HepG2 (cell line): ENCODE measurements around the gene CRTAC1. TPM values are rescaled to one million over a fixed set of nuclear protein-coding genes. Genes with fewer than 3 reads are reported as not detected.
A peak's percentile ranks its signal among the peaks of the same experiment; 100 is the strongest.

Experiments used
- ASH2L ChIP-seq: fragments of 300-600, 200-600 bp; sonication (generic); IDR thresholded peaks from 2 replicates; pipeline ENCODE4 v1.7.0; 2017; ENCODE audit warnings: low read depth, mild to moderate bottlenecking, moderate library complexity, mixed read lengths, low read length; ENCODE audit not compliant: insufficient read length
- BCL3 ChIP-seq: sonication (generic); formaldehyde crosslinking; IDR thresholded peaks from 2 replicates; pipeline ENCODE4 v1.5.1; 2020; ENCODE audit warnings: mild to moderate bottlenecking, missing genetic modification reagents, moderate library complexity
- BRCA1 ChIP-seq: sonication (generic); formaldehyde crosslinking; IDR thresholded peaks from 2 replicates; pipeline ENCODE4 v1.4.0; 2020; ENCODE audit warnings: missing genetic modification reagents
- CREB3 ChIP-seq: sonication (generic); formaldehyde crosslinking; IDR thresholded peaks from 2 replicates; pipeline ENCODE4 v1.5.0; 2020; ENCODE audit warnings: missing genetic modification reagents
- DR1 ChIP-seq: sonication (generic); formaldehyde crosslinking; IDR thresholded peaks from 2 replicates; pipeline ENCODE4 v1.8.0; 2021; ENCODE audit warnings: mild to moderate bottlenecking, missing genetic modification reagents, inconsistent platforms
- DRAP1 ChIP-seq: IDR thresholded peaks from 2 replicates; pipeline ENCODE4 v1.6.1; 2016; ENCODE audit warnings: missing genetic modification reagents, missing compliant biosample characterization
- ETV6 ChIP-seq: sonication (generic); formaldehyde crosslinking; conservative IDR thresholded peaks from 2 replicates; pipeline ENCODE4 v1.4.0; 2020; ENCODE audit warnings: missing genetic modification reagents
- KMT2B ChIP-seq: IDR thresholded peaks from 2 replicates; pipeline ENCODE4 v1.6.1; 2016; ENCODE audit warnings: missing genetic modification reagents, missing compliant biosample characterization
- NFATC3 ChIP-seq: sonication (generic); formaldehyde crosslinking; IDR thresholded peaks from 2 replicates; pipeline ENCODE4 v1.5.1; 2020; ENCODE audit warnings: mild to moderate bottlenecking, missing genetic modification reagents
- NFRKB ChIP-seq: fragments of 450-650 bp; IDR thresholded peaks from 2 replicates; pipeline ENCODE4 v1.6.1; 2017
- PAF1 ChIP-seq: IDR thresholded peaks from 2 replicates; pipeline ENCODE4 v1.6.1; 2016; ENCODE audit warnings: missing genetic modification reagents, missing compliant biosample characterization
- POGK ChIP-seq: sonication (generic); formaldehyde crosslinking; conservative IDR thresholded peaks from 2 replicates; pipeline ENCODE4 v1.8.0; 2022; ENCODE audit warnings: mild to moderate bottlenecking, moderate library complexity, missing genetic modification reagents
- SYNCRIP ChIP-seq: fragments of 200-400 bp; formaldehyde crosslinking; IDR thresholded peaks from 2 replicates; pipeline ENCODE4 v1.6.1; 2018; ENCODE audit warnings: mild to moderate bottlenecking, low read depth, low read length; ENCODE audit not compliant: insufficient read depth
- THAP7 ChIP-seq: sonication (generic); formaldehyde crosslinking; IDR thresholded peaks from 2 replicates; pipeline ENCODE4 v1.8.1; 2023; ENCODE audit warnings: mild to moderate bottlenecking, missing genetic modification reagents
- ZNF143 ChIP-seq: sonication (generic); formaldehyde crosslinking; IDR thresholded peaks from 2 replicates; pipeline ENCODE4 v1.4.0; 2020; ENCODE audit warnings: missing genetic modification reagents
- ZNF17 ChIP-seq: sonication (generic); formaldehyde crosslinking; IDR thresholded peaks from 2 replicates; pipeline ENCODE4 v1.5.0; 2020; ENCODE audit warnings: mild to moderate bottlenecking, missing genetic modification reagents
- ZNF232 ChIP-seq: sonication (generic); formaldehyde crosslinking; IDR thresholded peaks from 2 replicates; pipeline ENCODE4 v1.4.0; 2020; ENCODE audit warnings: missing genetic modification reagents, borderline replicate concordance
- ZNF281 ChIP-seq: sonication (generic); formaldehyde crosslinking; IDR thresholded peaks from 2 replicates; pipeline ENCODE4 v1.4.0; 2020; ENCODE audit warnings: missing genetic modification reagents, borderline replicate concordance
- ZNF343 ChIP-seq: sonication (generic); formaldehyde crosslinking; IDR thresholded peaks from 2 replicates; pipeline ENCODE4 v1.4.0; 2020; ENCODE audit warnings: mild to moderate bottlenecking, missing genetic modification reagents
- ZNF383 ChIP-seq: sonication (generic); formaldehyde crosslinking; IDR thresholded peaks from 2 replicates; pipeline ENCODE4 v1.4.0; 2020; ENCODE audit warnings: missing genetic modification reagents, mild to moderate bottlenecking, borderline replicate concordance
- ZNF607 ChIP-seq: sonication (generic); formaldehyde crosslinking; IDR thresholded peaks from 2 replicates; pipeline ENCODE4 v1.5.1; 2020; ENCODE audit warnings: missing genetic modification reagents, mild to moderate bottlenecking, borderline replicate concordance
- ZNF788 ChIP-seq: sonication (generic); formaldehyde crosslinking; IDR thresholded peaks from 2 replicates; pipeline ENCODE4 v1.5.0; 2020; ENCODE audit warnings: mild to moderate bottlenecking, missing genetic modification reagents, borderline replicate concordance
- ZNF879 ChIP-seq: sonication (generic); formaldehyde crosslinking; IDR thresholded peaks from 2 replicates; pipeline ENCODE4 v1.8.1; 2023; ENCODE audit warnings: missing genetic modification reagents
- polyA plus RNA-seq, 8 experiments: library from polyadenylated mRNA; depleted of rRNA in 3 of 8; stranded (reverse) in 7 of 8; unstranded in 1 of 8; fragments of >200 nt; fragmentation: Illumina TruSeq in 4 of 8; extraction: Trizol in 4 of 8; gene quantifications; 2 replicates each; pipeline versions ENCODE4 v1.2.1 to v1.2.3, GENCODE V29; 2011 to 2016; ENCODE audit warnings: low read depth in 4 of 8, missing spikeins in 1 of 8, mixed read lengths in 1 of 8; ENCODE audit not compliant: insufficient read depth in 1 of 8
- total RNA-seq, 5 experiments: library from RNA; depleted of rRNA; stranded (reverse); fragments of >200 nt; fragmentation: Illumina TruSeq; extraction: Trizol; gene quantifications; 2 replicates each; pipeline ENCODE4 v1.2.3, GENCODE V29; 2016; ENCODE audit warnings: low read depth in 1 of 5

Gene CRTAC1
- total and polyA plus RNA-seq, 2 of the 13 experiments (the other 11 are each of a cell fraction or from before 2014, with no cell fraction given), result not detected

GRCh38 chr10:97849687-97850402 lies 180.6 kb downstream of the CRTAC1 start, which contains the start of gene GOLGA7B (continued):
- no peak for TF ChIP-seq KMT2B (CRISPR knock-in tag)
- TF ChIP-seq NFRKB, result no peak
- no peak for TF ChIP-seq ZNF383
- TF ChIP-seq BRCA1 (CRISPR knock-in tag), result no peak
- TF ChIP-seq ASH2L, result no peak
- no peak for TF ChIP-seq ZNF607 (CRISPR knock-in tag)
- no peak for TF ChIP-seq ZNF343 (CRISPR knock-in tag)
- no peak for TF ChIP-seq DR1
- no peak for TF ChIP-seq PAF1 (CRISPR knock-in tag)
- TF ChIP-seq POGK (CRISPR knock-in tag), result no peak
- no peak for TF ChIP-seq ZNF788 (CRISPR knock-in tag)
- TF ChIP-seq ZNF281 (CRISPR knock-in tag), result no peak
- TF ChIP-seq ZNF143 (CRISPR knock-in tag), result no peak
- no peak for TF ChIP-seq ZNF17 (CRISPR knock-in tag)
- 0 out of 2 replicates have a peak, but pooled peaks have one; percentile 51 for TF ChIP-seq CREB3 (CRISPR knock-in tag)
- TF ChIP-seq THAP7 (CRISPR knock-in tag), result no peak
- no peak for TF ChIP-seq ZNF879
- TF ChIP-seq DRAP1 (CRISPR knock-in tag), result no peak
- no peak for TF ChIP-seq BCL3 (CRISPR knock-in tag)
- no peak for TF ChIP-seq SYNCRIP
- TF ChIP-seq NFATC3 (CRISPR knock-in tag), result no peak
- no peak for TF ChIP-seq ETV6 (CRISPR knock-in tag)
- no peak for TF ChIP-seq ZNF232 (CRISPR knock-in tag)
